ENCODE data around the gene CROCC2. TPM values are rescaled to one million over a fixed set of nuclear protein-coding genes. Genes with fewer than 3 reads are reported as not detected.

CROCC2 gene
- total and polyA plus RNA-seq, 10 of the 15 experiments (the other 5 are each of a cell fraction or from before 2014, with no cell fraction given), result not detected

- TF ChIP-seq SRF (IDR thresholded peaks at IDR 0.05; ENCODE audit: low read depth in 2 of 2, low read length in 2 of 2), result no peak
- TF ChIP-seq POU2F2 (IDR thresholded peaks at IDR 0.05; ENCODE audit: borderline replicate concordance, low read depth, low read length), result no peak
Observed at GRCh38 chr2:240935103-240935876, 29.2 kb downstream of the CROCC2 start (continued).

DNA sequence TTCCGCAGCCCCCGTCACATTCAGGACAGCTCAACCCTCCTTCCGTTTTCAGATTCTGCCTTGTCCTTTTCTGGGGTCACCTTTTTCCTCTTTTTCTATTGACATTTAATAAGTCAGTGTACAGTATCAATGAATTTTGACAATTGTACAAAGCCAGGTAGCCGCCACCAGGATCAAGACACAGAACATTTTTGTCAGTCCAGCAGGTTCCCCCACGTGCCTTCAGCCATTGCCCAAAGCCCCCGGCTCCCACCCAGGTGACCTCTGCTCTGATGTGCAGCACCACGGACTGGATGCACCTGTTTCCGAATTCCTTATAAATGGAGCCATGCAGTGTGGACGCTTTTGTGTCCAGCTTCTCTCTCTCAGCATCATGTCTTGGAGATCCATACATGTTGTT, 30.0 kb downstream of the CROCC2 start:
- no TSS peak for BruUV-seq (replicated peaks)
- no peaks in the 10 kb centered on the region for H3K4me1 ChIP-seq (ENCODE audit: control insufficient read depth, insufficient read depth, low read length)
- H3K9me3 ChIP-seq (replicated peaks; ENCODE audit: control insufficient read depth, insufficient read depth, low read length), result no peaks in the 10 kb centered on the region
- intact Hi-C loops (cut with micrococcal nuclease; ENCODE audit: unreplicated experiment) (no loop called here), in situ Hi-C loops (cut with MboI) (no loop called here)
- ATAC-seq, result no peak
- ChIA-PET POLR2A (no interaction called here), SMC1A (ENCODE audit: uncharacterized antibody, unreplicated experiment) (no interaction called here), CTCF (no interaction called here), RAD21 (ENCODE audit: unreplicated experiment) (no interaction called here)
- H3K9ac ChIP-seq (ENCODE audit: control insufficient read depth, insufficient read depth, low read length), result no peak overlapping the region
- H2AFZ ChIP-seq (ENCODE audit: control insufficient read depth, low read depth, low read length), result no peak overlapping the region
- no peak for FAIRE-seq
- TF ChIP-seq, protein P1, sequence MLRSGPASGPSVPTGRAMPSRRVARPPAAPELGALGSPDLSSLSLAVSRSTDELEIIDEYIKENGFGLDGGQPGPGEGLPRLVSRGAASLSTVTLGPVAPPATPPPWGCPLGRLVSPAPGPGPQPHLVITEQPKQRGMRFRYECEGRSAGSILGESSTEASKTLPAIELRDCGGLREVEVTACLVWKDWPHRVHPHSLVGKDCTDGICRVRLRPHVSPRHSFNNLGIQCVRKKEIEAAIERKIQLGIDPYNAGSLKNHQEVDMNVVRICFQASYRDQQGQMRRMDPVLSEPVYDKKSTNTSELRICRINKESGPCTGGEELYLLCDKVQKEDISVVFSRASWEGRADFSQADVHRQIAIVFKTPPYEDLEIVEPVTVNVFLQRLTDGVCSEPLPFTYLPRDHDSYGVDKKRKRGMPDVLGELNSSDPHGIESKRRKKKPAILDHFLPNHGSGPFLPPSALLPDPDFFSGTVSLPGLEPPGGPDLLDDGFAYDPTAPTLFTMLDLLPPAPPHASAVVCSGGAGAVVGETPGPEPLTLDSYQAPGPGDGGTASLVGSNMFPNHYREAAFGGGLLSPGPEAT (IDR thresholded peaks at IDR 0.05; ENCODE audit: low read depth), result no peak
- TF ChIP-seq RB1 (IDR thresholded peaks at IDR 0.05; ENCODE audit: borderline replicate concordance) (no peak), EZH2 (IDR thresholded peaks at IDR 0.05; ENCODE audit: borderline replicate concordance, control insufficient read depth, low read depth, low read length) (no peak), POLR2AphosphoS5 (IDR thresholded peaks at IDR 0.05; ENCODE audit: low read length) (no peak), TCF7 (IDR thresholded peaks at IDR 0.05; ENCODE audit: borderline replicate concordance) (no peak), BRCA1 (IDR thresholded peaks at IDR 0.05; ENCODE audit: low read depth, low read length) (no peak), MYC (IDR thresholded peaks at IDR 0.05; ENCODE audit: insufficient read depth, insufficient read length, insufficient replicate concordance, low read length, severe bottlenecking) (no peak)
- H4K20me1 ChIP-seq (ENCODE audit: control insufficient read depth, insufficient read depth), result no peaks in the 10 kb centered on the region
- no peaks in the 10 kb centered on the region for H3K79me2 ChIP-seq (ENCODE audit: control insufficient read depth, insufficient read depth, low read length)
- H3K4me2 ChIP-seq (ENCODE audit: control insufficient read depth, insufficient read depth), result no peak overlapping the region
- no peaks in the 10 kb centered on the region for H3K36me3 ChIP-seq (ENCODE audit: control insufficient read depth in 2 of 2, insufficient read depth in 2 of 2, low read length in 1 of 2)
- WGBS (ENCODE audit: insufficient coverage, insufficient replicate concordance, low lambda C conversion rate, missing lambda C conversion rate), result 44% methylated on average over 9 of the region's 9 CpGs
- DNase-seq (ENCODE audit: low read depth, low spot score), result no peak
- H3K27me3 ChIP-seq (replicated peaks in 1 of 2; ENCODE audit: control insufficient read depth in 2 of 2, insufficient read depth in 2 of 2, low read length in 1 of 2), result no peaks in the 10 kb centered on the region
- H3K4me3 ChIP-seq, result no peak overlapping the region
- no peak overlapping the region for H3K27ac ChIP-seq (ENCODE audit: control insufficient read depth, insufficient read depth)

Data from GM12878 (cell line).